Stomach (tissue), 9 donors: ENCODE data around the gene SETX. TPM values are rescaled to one million over a fixed set of nuclear protein-coding genes. Genes with fewer than 3 reads are reported as not detected.

Experiments used
- DNase-seq, 2 donors: peaks; one replicate each; pipeline versions ENCODE4 v3.0.0 to v3.0.0-alpha.2; 2013 to 2019
- H3K27ac ChIP-seq, 5 donors: fragments of 200-600 bp in 4 of 5; sonication (generic) in 4 of 5; one replicate each; pipeline ENCODE4 v1.5.1; 2013 to 2019; ENCODE audit warnings: mild to moderate bottlenecking in 1 of 5, moderate library complexity in 1 of 5
- H3K27me3 ChIP-seq, 3 donors: fragments of 200-600 bp; sonication (generic); one replicate each; pipeline ENCODE4 v1.5.1; 2017 to 2019; ENCODE audit warnings: mixed run types in 1 of 3
- H3K36me3 ChIP-seq, 4 donors: fragments of 200-600 bp; sonication (generic); 1 replicate in 3 of 4; 2 replicates in 1 of 4; pipeline ENCODE4 v1.5.1; 2016 to 2019
- H3K4me1 ChIP-seq, 4 donors: fragments of 200-600 bp; sonication (generic); one replicate each; pipeline ENCODE4 v1.5.1; 2016 to 2019
- H3K4me3 ChIP-seq, 4 donors: fragments of 200-600 bp; sonication (generic) in 3 of 4; one replicate each; pipeline ENCODE4 v1.5.1; 2016 to 2019; ENCODE audit warnings: mild to moderate bottlenecking in 1 of 4
- H3K9me3 ChIP-seq, 4 donors: fragments of 200-600 bp; sonication (generic); one replicate each; pipeline ENCODE4 v1.5.1; 2016 to 2019
- CTCF ChIP-seq, 7 experiments: fragments of 450-650 bp in 4 of 7; fragments of 200-600 bp in 3 of 7; sonication (generic) in 3 of 7; IDR thresholded peaks; one replicate each; pipeline ENCODE4 v1.5.1; 2016 to 2019; ENCODE audit warnings: antibody characterized with exemption in 7 of 7, control low read depth in 2 of 7, mild to moderate bottlenecking in 1 of 7
- EP300 ChIP-seq: sonication (generic); formaldehyde crosslinking; IDR thresholded peaks from one replicate; pipeline ENCODE4 v1.6.1; 2017; ENCODE audit warnings: antibody characterized with exemption
- POLR2A ChIP-seq, 4 donors: fragments of 450-650 bp; IDR thresholded peaks; one replicate each; pipeline ENCODE4 v1.6.1; 2016; ENCODE audit warnings: antibody characterized with exemption in 4 of 4, control low read depth in 2 of 4, mild to moderate bottlenecking in 1 of 4, moderate library complexity in 1 of 4
- POLR2AphosphoS5 ChIP-seq, 3 donors: sonication (generic); formaldehyde crosslinking; IDR thresholded peaks; one replicate each; pipeline ENCODE4 v1.6.1; 2016; ENCODE audit warnings: antibody characterized with exemption in 3 of 3
- WGBS, 5 donors: extraction: QIAGEN DNeasy Blood & Tissue Kit in 3 of 5; methylation state at CpG; one replicate each; pipeline versions ENCODE4 v1.1.5 to v1.1.7; 2013 to 2018; 5-methylcytosine and 5-hydroxymethylcytosine counted together
- intact Hi-C: fragments of 100-400 bp; cut with DNase I; formaldehyde crosslinking; loops from one replicate; pipeline ENCODE4 v1.15.1; 2023; ENCODE audit warnings: low total_unique reads
- polyA plus RNA-seq, 3 donors: library from polyadenylated mRNA; stranded (reverse); fragments of 200-250 nt; gene quantifications; one replicate each; pipeline ENCODE4 v1.2.3, GENCODE V29; 2013
- total RNA-seq, 5 donors: library from RNA; depleted of rRNA; stranded (reverse); fragments of >200 nt; gene quantifications; one replicate each; pipeline versions ENCODE4 v1.1.0 to v1.2.3, GENCODE V29; 2014 to 2016
- donor health status: healthy with polysubstance abuse.
- donor health status: Bipolar disorder and iron deficiency.
- donor health status: healthy.

SETX gene
- total and polyA plus RNA-seq, 8 donors, result 7.9 to 96.7 (median 34.6) TPM

- Histone ChIP-seq H3K36me3 (peaks cover 38 to 85% (median 77%) of the 10 kb centered on the region in 4 donors), H3K4me3 (no peak overlapping the region), H3K9me3 (no peaks in the 10 kb centered on the region), H3K27me3 (no peaks in the 10 kb centered on the region), H3K4me1 (peaks cover 0 to under 1% (median 0%) of the 10 kb centered on the region in 4 donors), H3K27ac (no peak overlapping the region)
- no peak for DNase-seq
- TF ChIP-seq EP300 (no peak), POLR2A (IDR thresholded peaks at IDR 0.05) (no peak), CTCF (IDR thresholded peaks at IDR 0.05) (no peak)
- WGBS, 5 donors, result 89 to 94% (median 93%) methylated on average over 4 of the region's 4 CpGs
- intact Hi-C loops, result no loop called here
Observed at GRCh38 chr9:132311978-132312377, 42.8 kb downstream of the SETX start.

- no peak overlapping the region for H3K27ac ChIP-seq
- no peaks in the 10 kb centered on the region for H3K4me1 ChIP-seq
- DNase-seq, result no peak
- H3K36me3 ChIP-seq, result peaks cover 39 to 97% (median 93%) of the 10 kb centered on the region in 4 donors
- TF ChIP-seq CTCF (IDR thresholded peaks at IDR 0.05) (no peak), EP300 (no peak), POLR2A (IDR thresholded peaks at IDR 0.05) (no peak), POLR2AphosphoS5 (IDR thresholded peaks at IDR 0.05) (no peak)
- H3K9me3 ChIP-seq, result no peaks in the 10 kb centered on the region
- no peaks in the 10 kb centered on the region for H3K27me3 ChIP-seq
- intact Hi-C loops, result no loop called here
- WGBS, 5 donors, result 91 to 97% (median 96%) methylated on average over 5 of the region's 5 CpGs
- no peak overlapping the region for H3K4me3 ChIP-seq
Observed at GRCh38 chr9:132309056-132309455, 45.7 kb downstream of the SETX start.

GRCh38 chr9:132301521-132301920 lies 53.3 kb downstream of the SETX start:
- no peak for TF ChIP-seq EP300
- TF ChIP-seq CTCF (IDR thresholded peaks at IDR 0.05), result no peak
- TF ChIP-seq POLR2A (IDR thresholded peaks at IDR 0.05), result no peak
- no peak for TF ChIP-seq POLR2AphosphoS5 (IDR thresholded peaks at IDR 0.05)
- Histone ChIP-seq H3K36me3 (peaks cover 40 to 95% (median 88%) of the 10 kb centered on the region in 4 donors), H3K27me3 (no peaks in the 10 kb centered on the region), H3K27ac (no peak overlapping the region), H3K4me1 (no peaks in the 10 kb centered on the region), H3K4me3 (no peak overlapping the region), H3K9me3 (no peaks in the 10 kb centered on the region)
- intact Hi-C loops, result no loop called here
- DNase-seq, result no peak
- WGBS, 5 donors, result 92 to 98% (median 96%) methylated on average over 6 of the region's 6 CpGs

- no peaks in the 10 kb centered on the region for H3K4me1 ChIP-seq
- H3K4me3 ChIP-seq, result no peak overlapping the region
- intact Hi-C loops, result no loop called here
- no peaks in the 10 kb centered on the region for H3K27me3 ChIP-seq
- no peaks in the 10 kb centered on the region for H3K9me3 ChIP-seq
- TF ChIP-seq CTCF (IDR thresholded peaks at IDR 0.05) (no peak), POLR2AphosphoS5 (IDR thresholded peaks at IDR 0.05) (no peak), POLR2A (IDR thresholded peaks at IDR 0.05) (no peak), EP300 (no peak)
- no peak overlapping the region for H3K27ac ChIP-seq
- DNase-seq, result peak in 1 of 2 donors; percentile 6
- H3K36me3 ChIP-seq, result peaks cover 57 to 97% (median 90%) of the 10 kb centered on the region in 4 donors
Observed at GRCh38 chr9:132299221-132299620, 55.6 kb downstream of the SETX start.
